Endothelial cell of umbilical vein (primary cell): ENCODE measurements around the gene RETSAT.

Experiments used
- POLR2A ChIP-seq: IDR thresholded peaks from 2 replicates; pipeline ENCODE4 v1.6.1; 2012; ENCODE audit warnings: low read depth, mild to moderate bottlenecking, control low read depth, low read length
- POLR2AphosphoS5 ChIP-seq: IDR thresholded peaks from 2 replicates; pipeline ENCODE4 v1.6.1; 2012; ENCODE audit warnings: low read depth, mild to moderate bottlenecking, control low read depth, low read length, moderate library complexity; ENCODE audit not compliant: insufficient read depth
- TF ChIP-seq, protein P1 (sequence below), 2 donors: IDR thresholded peaks; 1 replicate in 1 of 2; 2 replicates in 1 of 2; pipeline ENCODE4 v1.5.1; 2011; ENCODE audit warnings: low read length in 2 of 2, mild to moderate bottlenecking in 2 of 2, moderate library complexity in 2 of 2, control low read depth in 1 of 2, inconsistent platforms in 1 of 2, low read depth in 1 of 2; ENCODE audit not compliant: insufficient read depth in 1 of 2; ENCODE audit errors: extremely low read depth in 1 of 2
- TF ChIP-seq, protein P2 (sequence below): IDR thresholded peaks from 2 replicates; pipeline ENCODE4 v1.6.1; 2011; ENCODE audit not compliant: insufficient read depth, insufficient read length

- TF ChIP-seq, protein P1, sequence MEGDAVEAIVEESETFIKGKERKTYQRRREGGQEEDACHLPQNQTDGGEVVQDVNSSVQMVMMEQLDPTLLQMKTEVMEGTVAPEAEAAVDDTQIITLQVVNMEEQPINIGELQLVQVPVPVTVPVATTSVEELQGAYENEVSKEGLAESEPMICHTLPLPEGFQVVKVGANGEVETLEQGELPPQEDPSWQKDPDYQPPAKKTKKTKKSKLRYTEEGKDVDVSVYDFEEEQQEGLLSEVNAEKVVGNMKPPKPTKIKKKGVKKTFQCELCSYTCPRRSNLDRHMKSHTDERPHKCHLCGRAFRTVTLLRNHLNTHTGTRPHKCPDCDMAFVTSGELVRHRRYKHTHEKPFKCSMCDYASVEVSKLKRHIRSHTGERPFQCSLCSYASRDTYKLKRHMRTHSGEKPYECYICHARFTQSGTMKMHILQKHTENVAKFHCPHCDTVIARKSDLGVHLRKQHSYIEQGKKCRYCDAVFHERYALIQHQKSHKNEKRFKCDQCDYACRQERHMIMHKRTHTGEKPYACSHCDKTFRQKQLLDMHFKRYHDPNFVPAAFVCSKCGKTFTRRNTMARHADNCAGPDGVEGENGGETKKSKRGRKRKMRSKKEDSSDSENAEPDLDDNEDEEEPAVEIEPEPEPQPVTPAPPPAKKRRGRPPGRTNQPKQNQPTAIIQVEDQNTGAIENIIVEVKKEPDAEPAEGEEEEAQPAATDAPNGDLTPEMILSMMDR (IDR thresholded peaks at IDR 0.05; ENCODE audit: extremely low read depth in 1 of 2, insufficient read depth in 1 of 2, low read depth in 1 of 2, low read length in 2 of 2): no peak
- TF ChIP-seq POLR2AphosphoS5 (no peak), POLR2A (no peak)
- TF ChIP-seq, protein P2, sequence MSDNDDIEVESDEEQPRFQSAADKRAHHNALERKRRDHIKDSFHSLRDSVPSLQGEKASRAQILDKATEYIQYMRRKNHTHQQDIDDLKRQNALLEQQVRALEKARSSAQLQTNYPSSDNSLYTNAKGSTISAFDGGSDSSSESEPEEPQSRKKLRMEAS: no peak
Observed at GRCh38 chr2:85397925-85398331, 43.6 kb upstream of the RETSAT start.
